PFSK-1 (cell line): ENCODE measurements around the gene POLA2.

Experiments used
- TAF1 ChIP-seq: IDR thresholded peaks from 2 replicates; pipeline ENCODE4 v1.6.1; 2012; ENCODE audit warnings: low read length, control low read depth, borderline replicate concordance; ENCODE audit not compliant: insufficient read depth
- TF ChIP-seq, protein P1 (sequence below), 2 experiments: IDR thresholded peaks; 2 replicates each; pipeline versions ENCODE4 v1.6.1 to v1.8.0; 2011 to 2012; ENCODE audit warnings: low read depth in 2 of 2, low read length in 2 of 2, control low read depth in 1 of 2, inconsistent platforms in 1 of 2, mild to moderate bottlenecking in 1 of 2, moderate library complexity in 1 of 2; ENCODE audit not compliant: insufficient read depth in 1 of 2

DNA sequence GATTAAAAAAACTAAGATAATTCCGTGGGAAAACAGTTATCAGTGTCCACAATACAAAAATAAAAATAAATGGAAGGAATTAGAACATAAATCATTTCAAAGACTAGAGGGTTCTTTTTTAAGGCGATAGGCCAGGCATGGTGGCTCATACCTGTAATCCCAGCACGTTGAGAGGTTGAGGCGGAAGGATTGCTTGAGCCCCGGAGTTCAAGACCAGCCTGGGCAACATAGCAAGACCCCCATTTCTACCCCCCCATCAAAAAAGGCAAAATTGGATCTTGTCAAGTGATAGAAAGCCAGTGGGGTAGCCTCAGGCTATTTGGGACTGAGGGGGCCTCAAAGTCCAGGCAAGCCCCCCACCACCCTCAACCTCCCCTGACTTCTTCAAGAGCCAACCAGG is 20.6 kb upstream of the POLA2 start:
- TF ChIP-seq TAF1 = no peak
- TF ChIP-seq, protein P1, sequence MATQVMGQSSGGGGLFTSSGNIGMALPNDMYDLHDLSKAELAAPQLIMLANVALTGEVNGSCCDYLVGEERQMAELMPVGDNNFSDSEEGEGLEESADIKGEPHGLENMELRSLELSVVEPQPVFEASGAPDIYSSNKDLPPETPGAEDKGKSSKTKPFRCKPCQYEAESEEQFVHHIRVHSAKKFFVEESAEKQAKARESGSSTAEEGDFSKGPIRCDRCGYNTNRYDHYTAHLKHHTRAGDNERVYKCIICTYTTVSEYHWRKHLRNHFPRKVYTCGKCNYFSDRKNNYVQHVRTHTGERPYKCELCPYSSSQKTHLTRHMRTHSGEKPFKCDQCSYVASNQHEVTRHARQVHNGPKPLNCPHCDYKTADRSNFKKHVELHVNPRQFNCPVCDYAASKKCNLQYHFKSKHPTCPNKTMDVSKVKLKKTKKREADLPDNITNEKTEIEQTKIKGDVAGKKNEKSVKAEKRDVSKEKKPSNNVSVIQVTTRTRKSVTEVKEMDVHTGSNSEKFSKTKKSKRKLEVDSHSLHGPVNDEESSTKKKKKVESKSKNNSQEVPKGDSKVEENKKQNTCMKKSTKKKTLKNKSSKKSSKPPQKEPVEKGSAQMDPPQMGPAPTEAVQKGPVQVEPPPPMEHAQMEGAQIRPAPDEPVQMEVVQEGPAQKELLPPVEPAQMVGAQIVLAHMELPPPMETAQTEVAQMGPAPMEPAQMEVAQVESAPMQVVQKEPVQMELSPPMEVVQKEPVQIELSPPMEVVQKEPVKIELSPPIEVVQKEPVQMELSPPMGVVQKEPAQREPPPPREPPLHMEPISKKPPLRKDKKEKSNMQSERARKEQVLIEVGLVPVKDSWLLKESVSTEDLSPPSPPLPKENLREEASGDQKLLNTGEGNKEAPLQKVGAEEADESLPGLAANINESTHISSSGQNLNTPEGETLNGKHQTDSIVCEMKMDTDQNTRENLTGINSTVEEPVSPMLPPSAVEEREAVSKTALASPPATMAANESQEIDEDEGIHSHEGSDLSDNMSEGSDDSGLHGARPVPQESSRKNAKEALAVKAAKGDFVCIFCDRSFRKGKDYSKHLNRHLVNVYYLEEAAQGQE (IDR thresholded peaks at IDR 0.05; ENCODE audit: insufficient read depth in 1 of 2, low read depth in 2 of 2, low read length in 2 of 2) = no peak
